ENCODE results near the gene NT5DC4.

DNA sequence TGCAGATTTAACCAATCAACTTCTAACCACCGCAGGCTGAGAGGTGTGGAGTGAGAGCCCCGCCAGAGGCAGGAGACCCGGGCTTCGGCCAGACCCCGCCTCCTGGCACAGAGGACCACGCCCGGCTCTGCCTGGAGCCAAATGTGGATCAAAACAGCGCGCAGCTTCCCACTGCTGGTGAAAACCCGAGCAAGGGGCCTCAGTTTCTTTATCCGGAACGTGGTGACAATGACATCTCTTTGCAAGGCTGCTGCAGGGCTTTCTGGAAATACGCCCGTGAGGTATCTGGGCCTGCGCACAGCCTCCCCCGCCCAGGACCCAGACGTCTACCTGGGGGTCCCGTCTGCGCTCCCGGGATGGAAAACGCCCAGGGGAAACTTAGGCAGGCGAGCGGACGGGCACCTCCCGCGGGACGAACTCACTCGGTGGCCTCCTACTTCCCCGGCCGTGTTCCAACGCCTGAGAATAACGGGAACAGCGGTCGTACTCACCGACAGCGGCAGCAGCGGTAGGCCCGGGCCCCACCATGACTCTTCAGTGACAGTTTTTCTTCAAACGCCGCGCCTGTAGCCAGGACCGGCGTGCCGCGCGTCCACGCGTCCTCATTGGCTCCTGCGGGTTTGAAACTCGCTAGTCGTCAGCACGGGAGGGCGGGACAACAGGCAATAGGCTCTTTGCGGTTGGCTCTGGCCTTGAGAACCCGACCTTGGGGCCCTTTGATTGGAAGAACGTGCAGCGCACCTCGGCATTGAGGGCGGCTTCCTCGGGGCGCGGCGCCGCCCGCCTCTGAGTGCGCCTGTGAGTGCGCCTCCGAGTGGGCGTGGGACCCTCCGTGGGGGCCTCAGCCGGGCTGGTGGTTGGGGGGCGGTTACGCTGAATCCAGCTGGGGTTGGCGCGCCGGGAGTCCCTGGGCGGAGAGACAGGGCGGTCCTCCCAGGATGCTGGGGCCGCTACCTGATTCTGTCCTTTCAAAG is 43.5 kb downstream of the NT5DC4 start, which contains the start of gene CKAP2L:
- TF ChIP-seq EZH2phosphoT487 (IDR thresholded peaks at IDR 0.05; ENCODE audit: borderline replicate concordance, low read depth, low read length): no peak
- TF ChIP-seq, protein P1, sequence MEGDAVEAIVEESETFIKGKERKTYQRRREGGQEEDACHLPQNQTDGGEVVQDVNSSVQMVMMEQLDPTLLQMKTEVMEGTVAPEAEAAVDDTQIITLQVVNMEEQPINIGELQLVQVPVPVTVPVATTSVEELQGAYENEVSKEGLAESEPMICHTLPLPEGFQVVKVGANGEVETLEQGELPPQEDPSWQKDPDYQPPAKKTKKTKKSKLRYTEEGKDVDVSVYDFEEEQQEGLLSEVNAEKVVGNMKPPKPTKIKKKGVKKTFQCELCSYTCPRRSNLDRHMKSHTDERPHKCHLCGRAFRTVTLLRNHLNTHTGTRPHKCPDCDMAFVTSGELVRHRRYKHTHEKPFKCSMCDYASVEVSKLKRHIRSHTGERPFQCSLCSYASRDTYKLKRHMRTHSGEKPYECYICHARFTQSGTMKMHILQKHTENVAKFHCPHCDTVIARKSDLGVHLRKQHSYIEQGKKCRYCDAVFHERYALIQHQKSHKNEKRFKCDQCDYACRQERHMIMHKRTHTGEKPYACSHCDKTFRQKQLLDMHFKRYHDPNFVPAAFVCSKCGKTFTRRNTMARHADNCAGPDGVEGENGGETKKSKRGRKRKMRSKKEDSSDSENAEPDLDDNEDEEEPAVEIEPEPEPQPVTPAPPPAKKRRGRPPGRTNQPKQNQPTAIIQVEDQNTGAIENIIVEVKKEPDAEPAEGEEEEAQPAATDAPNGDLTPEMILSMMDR (conservative IDR thresholded peaks at IDR 0.05; ENCODE audit: low read length): no peak; the same call in 1 of the 2 replicates

All from OCI-LY7 (cell line).